Head of caudate nucleus (tissue), 42 donors: ENCODE results near the gene KDM1B.
"Not testable (repeated sequence)": the region's sequence is repeated elsewhere in the genome, so short reads cannot be mapped to it uniquely, and the experiment has no call there.

Experiments used
- DNase-seq, 42 donors: peaks; one replicate each; pipeline versions ENCODE4 v3.0.0 to v3.0.0-alpha.2; 2020 to 2021; ENCODE audit warnings: mixed read lengths in 7 of 42
- intact Hi-C: fragments of 100-400 bp; cut with DNase I; formaldehyde crosslinking; loops from one replicate; pipeline ENCODE4 v1.15.0; 2022

Gene KDM1B

DNA sequence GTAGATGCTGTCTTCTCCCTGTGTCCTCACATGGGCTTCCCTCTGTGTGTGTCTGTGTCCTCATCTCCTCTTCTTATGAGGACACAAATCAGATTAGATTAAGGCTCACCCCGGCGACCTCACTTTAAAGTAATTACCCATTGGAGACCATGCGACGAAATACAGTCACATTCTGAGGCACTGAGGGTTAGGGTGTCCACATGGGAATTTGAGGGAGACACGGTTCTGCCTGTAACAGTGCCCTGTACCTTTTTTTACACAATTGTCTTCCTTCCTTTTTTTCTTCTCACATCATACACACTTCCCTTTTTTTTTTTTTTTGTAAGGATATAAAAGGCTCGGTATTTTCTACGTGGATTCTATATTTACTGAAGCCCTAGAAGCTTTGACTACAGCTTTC, 60.2 kb downstream of the KDM1B start:
- intact Hi-C loops: no loop called here
- DNase-seq: no peak

- intact Hi-C loops: no loop called here
- DNase-seq: no peak
These were observed 61.2 kb downstream of the KDM1B start for GRCh38 chr6:18216411-18216810.

DNA sequence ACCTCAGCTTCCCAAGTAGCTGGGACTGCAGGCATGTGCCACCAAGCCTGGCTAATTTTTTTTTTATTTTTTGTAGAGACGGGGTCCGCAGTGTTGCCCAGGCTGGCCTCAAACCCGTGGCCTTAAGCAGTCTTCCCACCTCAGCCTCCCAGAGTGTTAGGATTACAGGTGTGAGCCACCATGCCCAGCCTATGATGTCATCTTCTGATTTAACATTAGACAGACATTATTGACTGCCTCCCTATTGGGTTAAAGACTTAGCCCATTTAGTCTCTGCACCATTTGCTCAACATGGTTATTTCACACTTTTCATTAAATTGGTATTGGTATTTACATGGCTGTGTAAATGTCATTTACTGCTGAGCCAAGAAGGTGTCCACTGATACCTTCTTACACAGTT, 63.0 kb downstream of the KDM1B start:
- DNase-seq: no peak
- intact Hi-C loops: no loop called here

- intact Hi-C loops: no loop called here
- DNase-seq: peak in 2 of 42 donors; percentile 4 to 13
These were observed 64.4 kb downstream of the KDM1B start for GRCh38 chr6:18219591-18219990.

- no peak for DNase-seq
- intact Hi-C loops: no loop called here
These were observed 66.0 kb downstream of the KDM1B start for GRCh38 chr6:18221288-18221615.

DNA sequence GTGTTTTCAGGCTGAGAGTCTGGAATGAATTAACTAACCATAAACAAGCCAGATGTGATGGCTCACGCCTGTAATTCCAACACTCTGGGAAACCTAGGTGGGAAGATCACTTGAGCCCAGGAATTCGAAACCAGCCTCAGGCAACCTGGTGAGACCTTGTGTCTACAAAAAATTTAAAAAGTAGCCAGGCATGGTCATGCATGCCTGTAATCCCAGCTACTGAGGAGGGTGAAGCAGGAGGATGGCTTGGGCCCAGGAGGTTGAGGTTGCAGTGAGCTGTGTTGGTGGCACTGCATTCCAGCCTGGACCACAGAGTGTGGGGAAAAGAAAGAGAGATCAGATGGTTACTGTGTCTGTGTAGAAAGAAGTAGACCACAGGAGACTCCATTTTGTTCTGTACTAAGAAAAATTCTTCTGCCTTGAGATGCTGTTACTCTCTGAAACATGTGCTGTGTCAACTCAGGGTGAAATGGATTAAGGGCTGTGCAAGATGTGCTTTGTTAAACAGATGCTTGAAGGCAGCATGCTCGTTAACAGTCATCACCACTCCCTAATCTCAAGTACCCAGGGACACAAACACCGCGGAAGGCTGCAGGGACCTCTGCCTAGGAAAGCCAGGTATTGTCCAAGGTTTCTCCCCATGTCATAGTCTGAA, 71.4 kb downstream of the KDM1B start:
- intact Hi-C loops, DNase-seq: not testable (repeated sequence)

- intact Hi-C loops, DNase-seq: not testable (repeated sequence)
These were observed 71.9 kb downstream of the KDM1B start for GRCh38 chr6:18227166-18227565.

DNA sequence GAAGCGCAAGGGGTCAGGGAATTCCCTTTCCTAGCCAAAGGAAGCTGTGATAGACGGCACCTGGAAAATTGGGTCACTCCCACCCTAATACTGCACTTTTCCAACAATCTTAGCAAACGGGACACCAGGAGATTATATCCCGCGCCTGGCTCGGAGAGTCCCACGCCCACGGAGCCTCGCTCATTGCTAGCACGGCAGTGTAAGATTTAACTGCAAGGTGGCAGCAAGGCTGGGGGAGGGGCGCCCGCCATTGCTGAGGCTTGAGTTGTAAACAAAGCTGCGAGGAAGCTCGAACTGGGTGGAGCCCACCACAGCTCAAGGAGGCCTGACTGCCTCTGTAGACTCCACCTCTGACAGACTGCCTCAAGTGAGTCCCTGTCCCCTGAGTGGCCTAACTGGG, 73.4 kb downstream of the KDM1B start:
- intact Hi-C loops, DNase-seq: not testable (repeated sequence)

GRCh38 chr6:18231856-18232255, 76.6 kb downstream of the KDM1B start:
- intact Hi-C loops, DNase-seq: not testable (repeated sequence)

DNA sequence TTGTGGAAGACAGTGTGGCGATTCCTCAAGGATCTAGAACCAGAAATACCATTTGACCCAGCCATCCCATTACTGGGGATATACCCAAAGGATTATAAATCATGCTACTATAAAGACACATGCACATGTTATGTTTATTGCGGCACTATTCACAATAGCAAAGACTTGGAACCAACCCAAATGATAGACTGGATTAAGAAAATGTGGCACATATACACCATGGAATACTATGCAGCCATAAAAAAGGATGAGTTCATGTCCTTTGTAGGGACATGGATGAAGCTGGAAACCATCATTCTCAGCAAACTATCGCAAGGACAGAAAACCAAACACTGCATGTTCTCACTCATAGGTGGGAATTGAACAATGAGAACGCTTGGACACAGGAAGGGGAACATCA, 78.5 kb downstream of the KDM1B start:
- intact Hi-C loops, DNase-seq: not testable (repeated sequence)

- intact Hi-C loops: no loop called here
- DNase-seq: no peak
These were observed 79.3 kb downstream of the KDM1B start for GRCh38 chr6:18234564-18234963.

DNA sequence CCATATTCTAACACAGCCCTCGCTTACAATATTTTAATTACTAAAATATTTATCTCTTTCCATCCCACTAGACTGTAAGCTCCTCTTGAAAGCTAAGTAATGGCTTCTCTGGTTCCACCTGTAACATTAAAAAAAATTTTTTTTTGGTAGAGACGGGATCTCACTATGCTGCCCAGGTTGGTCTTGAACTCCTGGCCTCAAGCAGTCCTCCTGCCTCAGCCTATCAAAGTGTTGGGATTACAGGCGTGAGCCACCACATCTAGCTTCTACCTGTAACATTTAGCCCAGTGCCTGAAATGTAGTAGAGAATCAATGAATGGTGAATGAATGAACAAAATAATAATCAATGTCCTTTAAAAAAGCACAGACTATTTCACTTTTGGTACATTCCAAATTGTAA, 80.3 kb downstream of the KDM1B start:
- intact Hi-C loops: no loop called here
- DNase-seq: no peak

DNA sequence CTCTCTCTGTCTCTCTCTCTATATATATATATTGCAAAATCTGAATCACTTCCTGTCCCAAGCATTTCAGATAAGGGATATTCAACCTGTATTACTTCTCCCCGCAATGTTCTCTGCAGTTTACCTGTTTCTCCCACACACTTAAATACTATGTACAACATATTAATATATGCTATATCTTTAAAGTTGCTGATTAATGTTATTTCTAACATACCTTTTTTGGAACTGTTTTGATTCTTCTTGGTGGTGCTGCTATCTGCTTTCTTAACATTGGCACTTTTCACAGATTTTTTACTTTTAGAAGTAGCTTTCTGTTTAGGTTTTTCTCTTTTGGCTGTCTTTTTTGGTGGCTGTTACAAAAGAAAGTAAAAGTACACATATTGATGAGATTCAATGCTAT, 81.9 kb downstream of the KDM1B start:
- no peak for DNase-seq
- intact Hi-C loops: no loop called here

GRCh38 chr6:18240230-18240629, 85.0 kb downstream of the KDM1B start:
- DNase-seq: no peak
- intact Hi-C loops: no loop called here

DNA sequence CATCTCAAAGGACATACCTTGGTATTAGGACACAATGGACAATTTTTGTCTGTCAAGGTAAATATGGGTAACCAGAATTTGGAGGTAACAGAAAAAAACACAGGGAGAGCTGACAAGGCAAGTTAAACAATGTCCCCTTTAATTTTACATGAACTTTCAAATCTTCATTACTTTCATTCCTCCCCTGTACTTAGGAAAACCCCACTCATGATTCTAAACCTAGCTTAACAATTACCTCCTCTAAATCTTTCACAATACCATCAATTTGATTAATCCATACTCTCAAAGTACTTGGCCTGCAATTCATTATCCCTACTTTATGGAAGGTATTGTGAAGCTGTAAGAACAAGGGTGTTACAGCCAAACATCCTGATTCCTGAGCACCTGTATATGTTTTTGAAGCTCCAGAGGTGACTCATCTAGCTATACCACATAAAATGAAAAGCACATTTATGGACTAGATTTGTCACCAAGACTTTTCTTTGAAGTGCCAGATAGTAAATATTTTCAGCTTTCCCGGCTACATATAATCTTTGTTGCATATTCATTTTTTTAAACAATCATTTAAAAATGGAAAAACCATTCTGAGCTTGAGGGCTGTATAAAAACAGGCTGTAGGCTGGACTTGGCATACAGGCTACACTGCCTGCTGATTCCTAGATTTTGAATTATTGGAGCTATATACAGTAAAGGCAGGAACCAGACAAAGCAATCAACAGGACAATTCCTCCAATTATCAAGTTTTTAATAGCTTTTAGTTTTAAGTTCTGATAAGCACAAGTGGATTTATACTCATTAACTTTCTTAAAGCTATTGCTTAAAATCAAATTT, 86.2 kb downstream of the KDM1B start:
- intact Hi-C loops: no loop called here

GRCh38 chr6:18242062-18242851, 87.0 kb downstream of the KDM1B start:
- DNase-seq: no peak
- intact Hi-C loops: no loop called here

More for the DNA sequence above, 86.2 kb downstream of the KDM1B start:
- DNase-seq: no peak

GRCh38 chr6:18243302-18243893, 88.2 kb downstream of the KDM1B start:
- no peak for DNase-seq
- intact Hi-C loops: no loop called here

DNA sequence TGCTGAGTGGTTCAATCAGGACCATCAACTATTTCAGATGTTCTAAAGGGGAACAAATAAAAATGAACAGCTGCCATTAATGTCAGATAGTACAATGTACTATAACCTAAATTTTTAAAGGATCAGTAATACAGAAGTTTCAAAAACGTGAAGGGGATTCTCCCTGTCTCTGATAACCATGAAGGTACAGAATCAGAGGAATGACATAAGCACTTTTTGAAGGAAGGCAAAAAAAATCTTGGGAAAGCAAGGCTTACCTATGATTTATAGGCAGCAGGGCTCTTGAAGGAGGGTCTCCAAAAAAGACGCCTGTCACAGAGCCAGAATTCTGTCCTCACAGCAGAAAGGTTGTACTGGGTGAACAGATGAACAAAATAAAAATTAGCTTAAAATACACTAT, 89.0 kb downstream of the KDM1B start:
- intact Hi-C loops: no loop called here
- no peak for DNase-seq

GRCh38 chr6:18245079-18245478, 89.9 kb downstream of the KDM1B start:
- intact Hi-C loops: no loop called here
- DNase-seq: no peak

DNA sequence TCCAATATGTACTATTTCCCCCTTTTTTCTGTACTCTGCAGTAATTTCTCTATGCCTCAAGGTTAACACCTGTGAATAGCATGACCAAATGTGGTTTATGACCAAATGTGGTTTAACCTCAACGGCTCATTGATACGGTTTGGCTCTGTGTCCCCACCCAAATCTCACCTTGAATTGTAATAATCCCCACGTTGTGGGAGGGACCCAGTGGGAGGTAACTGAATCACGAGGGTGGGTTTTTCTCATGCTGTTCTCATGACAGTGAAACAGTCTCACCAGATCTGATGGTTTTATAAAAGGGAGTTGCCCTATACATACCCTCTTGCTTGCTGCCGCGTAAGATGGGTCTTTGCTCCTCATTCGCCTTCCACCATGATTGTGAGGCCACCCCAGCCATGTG, 90.4 kb downstream of the KDM1B start:
- DNase-seq: no peak
- intact Hi-C loops: no loop called here
